GM04503 (cell line): ENCODE measurements around the gene PUS10.
"Not testable (repeated sequence)": the region's sequence is repeated elsewhere in the genome, so short reads cannot be mapped to it uniquely, and the experiment has no call there.

ENCODE experiments used
- DNase-seq: peaks from one replicate; pipeline ENCODE4 v3.0.0-alpha.2; 2012; ENCODE audit warnings: low read depth

The PUS10 gene

GRCh38 chr2:61017556-61018317 is at the start of gene PUS10, which contains the start of gene PEX13:
Gene PUS10, minus strand, starts transcription at chr2:61018255. Its CDS starts 6,365 bp downstream, at chr2:61011890.
Gene PEX13, plus strand, starts transcription at chr2:61017720. Its CDS starts 40 bp downstream, at chr2:61017760.
- DNase-seq: peak; percentile 49

- peak; percentile 39 for DNase-seq
Observed at GRCh38 chr2:61065714-61066709, 48.0 kb upstream of the PUS10 start, which contains the start of gene SANBR. Gene SANBR, plus strand, starts transcription at chr2:61065871. Its CDS starts 4,480 bp downstream, at chr2:61070351.

DNA sequence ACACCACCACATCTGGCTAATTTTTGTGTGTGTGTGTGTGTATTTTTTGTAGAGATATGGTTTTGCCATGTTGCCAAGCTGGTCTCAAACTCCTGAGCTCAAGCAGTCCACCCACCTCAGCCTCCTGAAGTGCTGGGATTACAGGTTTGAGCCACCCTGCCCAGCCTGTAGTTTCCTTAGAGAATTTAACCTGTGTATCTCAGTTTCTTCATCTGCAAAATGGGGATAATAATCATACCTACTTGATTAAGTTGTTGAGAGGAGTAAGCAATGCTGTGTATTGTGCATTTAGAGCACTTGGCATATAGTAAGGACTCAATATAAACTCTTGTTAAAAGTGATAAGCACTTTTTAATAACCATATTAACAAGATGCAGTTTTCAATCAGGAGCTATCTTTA is 41.3 kb upstream of the PUS10 start:
- no peak for DNase-seq

DNA sequence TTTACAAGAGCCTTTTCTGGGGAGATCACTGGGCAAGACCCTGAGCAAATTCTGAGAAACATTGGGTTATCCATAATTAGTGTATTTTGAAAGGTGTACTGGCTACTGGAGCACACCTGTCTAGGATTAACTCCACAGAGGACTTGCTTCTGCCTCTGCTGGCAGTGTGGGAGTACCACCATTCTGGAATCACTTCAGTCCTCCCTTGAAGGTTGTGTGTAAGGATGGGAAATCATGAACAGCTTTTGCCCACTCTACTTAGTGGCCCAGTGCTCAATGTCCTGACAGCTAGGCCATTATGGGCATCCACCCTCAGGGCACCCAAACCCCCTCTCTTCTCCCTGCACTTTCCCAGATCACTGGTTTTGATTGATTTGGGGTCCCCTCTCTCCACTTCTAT is 39.5 kb upstream of the PUS10 start:
- no peak for DNase-seq

GRCh38 chr2:61055557-61055956 is 37.5 kb upstream of the PUS10 start:
- DNase-seq: no peak

DNA sequence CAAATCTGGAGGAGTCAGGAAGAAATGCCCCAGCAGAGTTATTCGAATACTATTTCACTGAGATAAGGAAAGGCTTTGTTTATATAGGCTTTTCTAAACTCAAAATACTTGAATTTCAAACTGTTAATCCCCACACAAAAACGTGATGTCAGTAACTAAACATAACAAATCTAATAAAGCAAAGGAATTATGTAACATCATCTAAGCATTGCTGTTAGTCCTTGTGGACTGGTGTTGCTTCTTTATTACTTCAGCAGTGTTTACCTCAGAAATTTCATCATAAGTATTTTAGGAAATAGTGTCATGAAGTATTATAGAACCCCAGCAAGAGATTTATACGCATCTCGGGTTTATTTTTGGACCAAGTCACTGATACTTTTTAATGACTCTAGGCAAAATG is 27.9 kb upstream of the PUS10 start:
- no peak for DNase-seq

GRCh38 chr2:61045226-61045625 is 27.2 kb upstream of the PUS10 start:
- no peak for DNase-seq

DNA sequence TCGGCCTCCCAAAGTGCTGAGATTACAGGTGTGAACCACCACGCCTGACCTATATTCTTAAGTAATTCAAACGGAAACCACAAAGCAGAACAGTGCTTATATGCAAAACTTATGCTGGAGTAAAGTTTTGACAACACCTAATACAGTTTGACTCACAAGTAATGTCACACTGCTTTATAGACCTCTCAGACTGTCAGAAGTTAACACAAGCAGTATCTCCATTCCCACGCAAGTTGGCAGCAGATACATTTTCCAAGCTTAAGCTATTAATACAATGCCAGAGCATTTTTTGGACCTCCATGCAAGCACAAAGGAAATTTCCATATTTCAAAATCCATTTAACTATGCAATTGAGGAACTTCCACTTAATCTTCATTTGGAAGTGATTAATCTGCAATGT is 26.6 kb upstream of the PUS10 start:
- DNase-seq: no peak

- no peak for DNase-seq
Observed at GRCh38 chr2:61042807-61043206, 24.8 kb upstream of the PUS10 start.

GRCh38 chr2:61036643-61037042 is 18.6 kb upstream of the PUS10 start:
- DNase-seq: not testable (repeated sequence)

DNA sequence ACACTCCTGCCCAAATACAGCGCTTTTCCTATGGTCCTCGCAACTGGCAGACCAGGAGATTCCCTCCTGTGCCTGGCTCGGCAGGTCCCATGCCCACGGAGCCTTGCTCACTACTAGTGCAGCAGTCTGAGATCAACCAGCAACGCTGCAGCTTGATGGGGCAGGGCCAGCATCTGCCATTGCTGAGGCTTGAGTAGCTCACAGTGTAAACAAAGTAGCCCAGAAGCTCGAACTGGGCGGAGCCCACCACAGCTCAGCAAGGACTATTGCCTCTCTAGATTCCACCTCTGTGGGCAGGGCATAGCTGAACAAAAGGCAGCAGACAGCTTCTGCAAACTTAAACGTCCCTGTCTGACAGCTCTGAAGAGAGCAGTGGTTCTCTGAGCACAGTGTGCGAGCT is 16.5 kb upstream of the PUS10 start:
- not testable (repeated sequence) for DNase-seq

DNA sequence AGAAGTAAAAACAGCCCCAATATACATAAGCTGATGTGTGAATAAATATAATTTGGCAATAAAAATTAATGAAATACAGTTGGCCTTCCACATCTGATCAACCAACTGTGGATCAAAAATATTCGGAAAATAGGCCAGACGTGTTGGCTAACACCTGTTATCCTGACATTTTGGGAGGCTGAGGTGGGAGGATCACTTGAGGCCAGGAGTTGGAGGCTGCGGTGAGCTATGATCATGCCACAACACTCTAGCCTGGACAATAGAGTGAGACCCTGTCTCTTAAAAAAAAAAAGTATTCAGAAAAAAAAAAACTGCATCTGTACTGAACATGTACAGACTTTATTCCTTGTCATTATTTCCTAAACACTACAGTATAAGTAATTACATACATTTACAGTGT is 11.5 kb upstream of the PUS10 start:
- DNase-seq: no peak

DNA sequence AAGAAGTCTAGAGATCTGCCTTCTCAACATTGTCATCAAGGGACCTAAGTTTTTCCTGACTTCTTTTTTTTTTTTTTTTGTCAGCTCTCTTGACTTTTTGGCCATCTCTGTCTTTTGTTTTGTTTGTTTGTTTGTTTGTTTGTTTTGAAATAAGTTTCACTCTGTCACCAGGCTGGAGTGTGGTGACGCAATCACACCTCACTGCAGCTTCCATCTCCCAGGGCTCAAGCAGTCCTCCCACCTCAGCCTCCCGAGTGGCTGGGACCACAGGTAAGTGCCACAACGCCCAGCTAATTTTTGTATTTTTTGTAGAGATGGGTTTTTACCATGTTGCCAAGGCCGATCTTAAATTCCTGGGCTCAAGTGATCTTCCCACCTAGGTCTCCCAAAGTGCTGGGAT is 5.6 kb upstream of the PUS10 start:
- no peak for DNase-seq

DNA sequence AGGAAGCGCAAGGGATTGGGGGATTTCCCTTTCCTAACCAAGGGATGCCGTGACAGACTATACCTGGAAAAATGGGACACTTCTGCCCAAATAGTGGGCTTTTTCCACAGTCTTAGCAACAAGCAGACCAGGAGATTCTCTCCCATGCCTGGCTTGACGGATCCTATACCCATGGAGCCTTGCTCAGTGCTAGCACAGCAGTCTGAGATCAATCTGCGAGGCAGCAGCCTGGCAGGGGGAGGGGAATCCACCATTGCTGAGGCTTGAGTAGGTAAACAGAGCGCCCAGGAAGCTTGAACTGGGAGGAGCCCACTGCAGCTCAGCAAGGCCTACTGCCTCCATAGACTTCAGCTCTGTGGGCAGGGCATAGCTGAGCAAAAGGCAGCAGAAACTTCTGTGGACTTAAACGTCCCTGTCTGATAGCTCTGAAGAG is 3.2 kb upstream of the PUS10 start:
- DNase-seq: no peak

GRCh38 chr2:61018798-61019197 is 743 bp upstream of the PUS10 start:
- no peak for DNase-seq

DNA sequence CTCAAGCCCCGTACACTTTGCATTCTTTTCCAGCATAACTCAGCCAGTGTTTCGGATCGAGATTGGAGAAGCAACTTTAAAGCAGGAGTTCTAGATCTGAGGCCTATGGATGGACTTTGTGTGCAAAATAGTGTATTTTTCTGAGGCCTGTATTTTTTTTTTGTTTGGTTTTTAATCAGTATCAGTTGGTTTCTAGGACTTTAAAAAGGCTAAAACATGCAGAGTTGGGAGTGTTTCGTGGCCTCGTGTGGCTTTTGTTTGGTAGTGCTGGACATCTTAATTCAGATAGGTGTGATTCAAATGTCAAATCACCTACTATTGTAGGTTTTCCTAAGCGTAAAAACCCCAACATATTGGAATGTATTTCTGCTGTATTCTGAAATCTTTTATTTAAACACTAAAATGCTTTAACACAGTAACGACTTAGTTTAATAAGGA is 282 bp upstream of the PUS10 start:
- no peak for DNase-seq

DNA sequence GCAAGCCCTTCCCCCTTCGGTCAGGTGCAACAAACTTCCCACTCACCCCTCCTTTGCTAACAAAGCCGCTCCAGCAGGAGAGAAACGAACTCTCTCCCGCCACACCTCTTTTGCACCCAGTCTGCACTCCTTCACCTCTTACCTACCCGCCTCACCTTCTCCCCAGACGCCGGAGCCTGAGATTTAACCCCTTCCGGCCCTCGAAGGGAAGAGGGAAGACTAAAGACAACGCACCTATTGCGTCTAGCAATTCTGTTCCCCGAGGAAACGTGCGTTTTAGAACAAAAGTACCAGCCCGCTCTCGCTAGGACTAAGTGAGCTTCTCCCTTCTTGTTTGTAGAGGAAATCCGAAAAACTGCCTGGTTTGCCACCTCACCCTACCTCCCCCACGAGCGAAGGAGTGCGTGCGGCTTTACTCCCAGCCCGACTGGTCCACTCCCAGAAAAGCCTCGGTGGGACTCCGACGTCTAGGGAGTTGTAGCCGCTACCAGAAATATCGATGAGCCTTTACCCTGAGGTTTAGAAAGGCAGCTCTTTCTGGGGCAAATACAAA is 976 bp downstream of the PUS10 start:
- no peak for DNase-seq

DNA sequence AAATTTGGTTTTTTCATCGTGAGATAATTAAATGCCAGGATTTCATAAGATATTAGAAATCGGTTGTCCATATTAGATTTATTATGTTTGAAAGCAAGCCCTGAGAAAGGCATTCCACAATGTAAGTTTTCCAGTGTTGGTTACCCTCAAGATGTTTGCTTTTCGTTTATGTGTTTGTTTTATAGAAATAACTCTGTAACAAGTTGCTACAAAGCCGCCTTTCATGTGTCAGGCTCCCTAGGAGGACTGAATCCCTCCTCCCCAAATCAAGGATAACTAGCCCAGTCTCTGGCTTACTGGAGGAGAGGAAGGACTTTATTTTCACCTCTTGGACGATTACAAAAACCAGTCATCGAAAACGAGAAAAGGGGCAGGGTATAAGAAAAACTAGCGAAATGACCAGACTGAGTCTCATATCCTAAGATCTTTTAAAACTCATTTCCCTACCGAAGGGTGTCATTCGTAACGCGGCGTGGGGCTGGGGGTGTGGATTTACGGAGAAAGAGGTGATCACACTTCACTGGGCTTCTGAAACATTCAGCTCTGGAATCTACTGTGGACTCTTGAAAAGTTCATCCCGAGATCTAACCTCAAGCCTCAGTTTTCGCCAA is 1.6 kb downstream of the PUS10 start:
- no peak for DNase-seq

DNA sequence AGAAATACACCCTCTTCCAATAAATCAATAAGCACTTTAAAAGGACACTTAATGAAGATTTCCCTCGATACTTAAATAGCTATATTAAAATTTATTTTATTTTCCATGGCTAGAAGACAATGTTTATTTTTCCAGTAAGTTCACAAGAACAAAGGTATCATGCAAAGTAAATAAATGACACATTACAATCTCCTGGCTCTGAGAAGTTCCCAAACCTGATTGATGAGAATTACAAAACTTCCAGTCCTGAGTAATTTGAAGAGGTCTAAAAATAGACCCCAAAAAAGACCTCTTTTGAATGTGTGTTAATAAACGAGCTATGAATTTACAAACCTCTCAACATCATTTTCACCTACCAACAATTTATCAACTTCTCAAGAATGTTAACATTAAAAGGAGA is 2.1 kb downstream of the PUS10 start:
- DNase-seq: no peak

- DNase-seq: no peak
Observed at GRCh38 chr2:61014763-61015162, 3.3 kb downstream of the PUS10 start.

DNA sequence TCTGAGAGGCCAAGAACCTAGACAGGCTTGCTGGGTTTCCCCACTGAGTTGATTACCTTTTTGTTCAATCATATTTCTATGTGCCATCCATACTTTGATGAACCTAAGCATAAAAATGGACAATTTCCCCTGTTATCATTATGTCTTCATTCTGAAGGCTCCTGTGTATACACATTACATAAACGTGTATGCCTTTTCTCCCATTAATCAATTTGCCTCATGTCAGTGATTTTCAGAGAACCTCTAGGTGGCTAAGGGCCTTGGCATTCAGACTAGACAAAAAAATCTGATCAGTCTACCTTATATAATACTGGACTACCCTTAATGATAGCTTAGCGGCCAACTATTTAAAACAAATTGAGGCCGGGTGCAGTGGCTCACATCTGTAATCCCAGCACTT is 4.7 kb downstream of the PUS10 start:
- no peak for DNase-seq

- DNase-seq: peak; percentile 53
Observed at GRCh38 chr2:61012303-61012702, 5.8 kb downstream of the PUS10 start.
